GM19023 (cell line): ENCODE data around the gene SLC2A9.
A peak's percentile ranks its signal among the peaks of the same experiment; 100 is the strongest.

Experiments
- ATAC-seq: cut with Tn5 transposase; IDR thresholded peaks from one replicate; pipeline ENCODE4 v1.9.1; 2021; ENCODE audit warnings: mild to moderate bottlenecking, moderate library complexity; ENCODE audit not compliant: unreplicated experiment

Gene SLC2A9

GRCh38 chr4:10046471-10046870 is 25.2 kb upstream of the SLC2A9 start:
- ATAC-seq = no peak

DNA sequence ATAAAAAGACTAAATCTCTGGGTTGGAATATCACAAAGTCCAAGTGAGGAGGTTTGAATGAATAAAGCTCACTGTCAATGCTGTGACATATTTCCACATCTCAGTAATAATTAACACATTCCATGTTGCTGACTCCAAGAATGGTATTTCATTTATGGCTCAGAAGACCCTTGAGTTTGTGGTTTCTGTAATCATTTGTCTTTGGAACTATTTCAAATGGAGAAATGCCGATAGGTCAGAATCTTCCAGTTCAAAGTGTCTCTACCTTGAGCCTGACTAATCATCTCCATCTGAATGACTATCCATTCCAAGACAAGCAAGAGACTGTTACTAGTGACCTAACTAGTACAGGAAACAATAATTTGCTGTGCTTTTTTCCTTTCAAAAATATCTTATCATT is 24.2 kb upstream of the SLC2A9 start:
- ATAC-seq = no peak

DNA sequence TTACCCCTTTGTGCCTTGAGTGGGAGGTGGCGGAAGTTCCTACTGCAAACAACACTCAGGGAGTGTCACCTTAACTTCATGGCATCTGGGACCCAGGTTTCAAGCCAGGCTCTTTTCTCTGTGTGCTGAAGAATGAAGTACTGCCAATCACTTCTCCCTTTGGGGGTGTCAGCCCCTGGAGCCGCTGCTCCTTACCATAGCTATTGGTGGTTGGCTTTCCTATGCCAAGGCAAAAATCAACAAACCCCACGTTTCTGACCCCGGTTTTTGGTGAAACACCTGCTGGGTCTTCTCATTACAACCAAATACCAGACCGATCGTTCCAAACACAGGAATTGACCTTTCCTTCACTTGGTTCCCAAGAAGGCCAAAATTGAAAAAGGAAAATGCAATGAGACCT is 19.7 kb upstream of the SLC2A9 start:
- ATAC-seq = no peak

DNA sequence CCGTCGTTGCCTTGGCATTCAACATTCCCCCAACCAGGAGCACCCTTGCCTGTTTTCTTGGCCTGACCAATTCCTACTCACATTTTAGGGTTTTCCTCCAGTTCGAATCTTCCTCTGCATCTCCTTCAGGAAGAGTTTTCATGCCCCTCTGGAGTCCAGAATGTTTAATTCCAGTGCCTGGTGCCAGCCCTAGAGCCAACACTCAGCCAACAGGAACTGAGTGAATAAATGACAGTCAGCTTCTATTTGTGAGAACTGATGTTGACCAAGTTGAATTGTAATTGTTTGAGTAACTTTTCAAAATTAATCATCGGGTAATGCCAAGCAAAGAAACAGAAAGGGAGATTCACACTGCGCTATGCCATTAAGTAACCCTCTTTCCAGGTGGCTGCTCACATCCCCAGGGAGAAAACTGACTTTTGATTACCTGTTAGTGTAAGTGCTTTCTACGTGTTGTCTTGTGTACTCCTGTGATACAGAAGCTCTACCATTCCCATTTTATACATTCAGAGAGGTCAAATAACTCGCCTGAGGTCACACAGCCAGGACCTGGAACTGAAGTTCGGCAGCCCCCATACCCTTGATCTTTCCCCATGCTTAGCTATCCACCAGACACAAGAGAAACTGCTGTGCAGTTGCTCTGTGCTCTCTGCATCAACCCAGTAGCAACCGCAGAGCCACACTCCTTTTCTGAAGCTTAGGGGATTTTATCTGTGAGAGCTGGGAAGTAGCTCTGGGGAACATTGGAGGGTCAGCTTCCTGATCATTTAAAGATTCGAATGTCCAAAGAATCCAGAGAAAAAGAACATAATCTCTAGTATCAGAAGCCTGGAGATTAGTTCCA is 19.0 kb upstream of the SLC2A9 start:
- ATAC-seq = no peak

GRCh38 chr4:10036807-10037342 is 15.6 kb upstream of the SLC2A9 start:
- ATAC-seq = no peak

DNA sequence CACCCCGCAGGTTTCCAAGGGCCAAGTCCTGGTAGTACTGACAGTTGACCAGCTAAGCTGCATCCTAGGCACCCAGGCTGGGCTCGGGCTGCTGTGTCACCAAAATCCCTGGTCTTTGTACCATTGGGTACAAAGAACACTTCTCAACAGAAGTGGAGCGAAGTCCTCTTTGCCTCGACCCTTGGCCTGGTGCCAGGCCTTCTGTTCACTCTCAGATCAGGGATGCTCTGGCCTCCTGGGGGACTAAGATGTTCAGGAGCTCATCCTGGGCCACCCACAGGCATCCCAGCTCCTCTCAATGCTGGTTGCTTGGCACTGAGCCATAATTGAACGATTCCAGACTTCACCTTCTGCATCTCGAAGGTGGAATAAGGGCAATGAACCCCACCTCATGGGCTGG is 13.8 kb upstream of the SLC2A9 start:
- ATAC-seq = no peak

DNA sequence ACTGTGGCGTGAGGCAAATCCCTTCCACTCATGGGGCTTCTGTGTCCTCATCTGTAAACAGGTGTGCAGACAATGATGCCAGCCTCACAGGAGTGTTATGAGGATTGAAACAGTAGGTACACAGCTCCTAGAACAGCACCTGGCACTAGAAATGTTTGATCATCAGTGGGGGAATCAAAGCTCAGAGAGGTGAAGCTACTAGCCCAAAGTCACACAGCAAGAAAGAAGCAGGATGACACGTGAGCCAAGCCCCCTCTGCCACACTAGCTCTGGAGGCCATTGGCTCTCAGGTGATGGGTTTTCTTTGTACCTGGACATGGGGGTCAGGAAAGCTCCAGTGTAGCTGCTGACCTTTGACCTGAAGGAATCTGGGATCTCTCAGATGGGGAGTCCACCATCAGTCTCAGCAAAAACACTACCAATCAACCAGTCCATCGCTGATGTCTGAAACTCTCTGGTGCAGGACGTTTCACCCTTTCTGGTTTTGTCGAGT is 13.4 kb upstream of the SLC2A9 start:
- ATAC-seq = no peak

DNA sequence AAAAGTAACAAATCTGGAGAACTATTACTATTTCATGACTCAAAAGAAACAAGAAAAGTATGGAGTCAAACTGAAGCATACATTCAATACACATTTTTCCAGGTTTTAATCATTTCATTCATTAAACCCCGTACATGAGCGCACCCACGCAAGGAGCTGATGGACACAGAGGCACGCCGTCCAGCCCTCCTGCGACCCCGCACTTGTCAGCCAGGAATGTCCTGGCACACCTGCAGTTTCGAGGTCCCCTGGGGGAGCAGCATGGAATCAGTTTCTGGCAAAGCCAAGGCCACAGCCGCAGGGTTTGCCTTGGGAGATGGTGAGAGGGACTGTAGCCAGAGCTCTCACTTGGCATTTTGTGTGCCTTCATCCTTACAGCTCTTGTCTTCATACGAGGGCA is 12.8 kb upstream of the SLC2A9 start:
- no peak for ATAC-seq

GRCh38 chr4:10033191-10033881 is 12.0 kb upstream of the SLC2A9 start:
- peak; percentile 66 for ATAC-seq

DNA sequence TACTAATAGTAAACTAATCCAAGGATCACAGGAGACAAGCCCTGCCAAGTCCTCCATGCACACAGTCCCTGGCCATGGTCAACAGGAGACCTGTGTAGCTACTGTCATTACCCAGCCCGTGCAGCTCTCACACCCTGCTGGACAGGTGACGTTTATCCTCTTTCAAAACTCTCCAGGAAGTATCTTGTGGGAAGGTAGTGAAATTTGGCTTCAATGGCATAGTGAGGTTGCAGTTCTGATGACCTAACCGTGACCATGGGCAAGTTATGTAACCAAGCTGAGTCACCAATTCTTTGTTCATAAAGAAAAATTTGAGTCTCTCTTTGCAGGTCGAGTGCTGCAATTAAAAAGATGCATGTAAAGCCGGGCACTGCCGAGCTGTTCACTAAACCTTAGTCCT is 11.3 kb upstream of the SLC2A9 start:
- ATAC-seq = no peak

DNA sequence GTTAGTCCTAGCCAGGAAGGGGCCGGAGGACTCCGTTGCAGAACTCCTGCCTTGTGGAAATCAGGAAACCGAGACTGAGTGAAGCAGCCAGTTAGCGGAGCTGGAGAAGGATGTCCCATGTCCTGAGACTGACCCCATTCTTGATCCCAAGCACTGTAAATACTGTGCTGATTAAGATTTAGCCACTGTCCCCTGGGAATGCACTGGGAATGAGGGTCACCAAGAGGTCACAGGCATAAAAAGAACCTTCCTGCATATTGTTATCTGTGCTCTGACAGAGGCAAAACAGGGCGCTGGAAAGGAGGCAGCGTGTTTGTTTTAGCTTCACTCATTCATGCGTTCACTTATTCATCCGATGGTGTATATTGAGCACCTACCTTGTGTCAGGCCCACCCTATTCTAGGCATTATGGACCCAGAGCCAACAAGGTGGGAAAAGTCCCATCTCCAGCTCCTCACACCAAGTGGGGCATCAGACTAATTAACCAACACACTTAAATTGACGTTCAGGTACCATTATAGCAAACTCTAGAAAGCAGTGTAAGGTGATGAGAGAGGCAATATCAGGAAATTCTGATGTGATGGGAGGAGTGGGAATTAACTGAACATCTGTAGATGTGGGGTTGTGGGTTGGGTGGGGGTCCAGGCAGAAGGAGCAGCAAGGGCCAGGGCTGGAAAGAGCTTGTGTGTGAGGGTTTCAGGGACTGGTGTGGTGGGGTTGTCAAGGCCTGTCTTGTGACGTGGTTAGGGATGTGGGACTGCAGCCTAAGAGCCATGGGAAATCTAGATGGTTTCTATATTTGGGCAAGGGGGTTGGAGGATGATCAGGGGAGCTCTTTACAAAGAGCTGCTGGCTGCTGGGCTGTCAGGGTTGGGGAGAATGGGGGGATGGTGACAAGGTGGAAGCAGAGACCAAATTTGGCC is 10.6 kb upstream of the SLC2A9 start:
- no peak for ATAC-seq

DNA sequence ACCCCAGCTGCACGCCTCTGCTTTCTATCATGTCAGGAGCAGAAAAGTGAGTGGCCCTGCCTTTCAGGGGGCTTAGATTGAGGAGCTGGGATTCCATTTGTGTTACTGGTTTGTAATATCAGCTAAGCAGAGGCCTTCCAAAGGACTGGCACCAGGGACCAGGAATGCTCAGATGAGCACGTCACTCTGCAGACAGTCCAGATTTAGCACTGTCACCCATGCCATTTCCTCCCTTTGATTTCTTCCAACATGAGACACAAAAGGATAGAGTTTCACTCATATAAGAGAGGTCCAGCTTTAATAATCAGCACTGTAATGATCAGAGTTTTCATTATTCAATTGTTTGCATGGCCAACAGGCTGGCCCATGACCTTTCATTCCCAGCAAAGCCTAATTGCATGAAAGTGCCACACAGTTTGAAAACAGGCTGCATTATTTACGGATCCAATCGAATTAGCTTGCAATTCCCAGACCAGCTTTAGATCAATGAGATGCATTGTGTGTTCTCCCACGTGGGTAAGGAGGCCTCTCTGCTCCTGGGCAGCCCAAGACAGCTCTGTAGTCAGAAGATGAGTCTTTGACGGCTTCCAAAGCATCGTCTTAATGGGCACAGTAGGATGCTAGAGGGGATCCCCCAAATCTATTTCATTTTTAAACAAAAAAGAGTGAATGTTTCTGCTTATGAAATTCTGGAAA is 9.8 kb upstream of the SLC2A9 start:
- ATAC-seq = no peak

DNA sequence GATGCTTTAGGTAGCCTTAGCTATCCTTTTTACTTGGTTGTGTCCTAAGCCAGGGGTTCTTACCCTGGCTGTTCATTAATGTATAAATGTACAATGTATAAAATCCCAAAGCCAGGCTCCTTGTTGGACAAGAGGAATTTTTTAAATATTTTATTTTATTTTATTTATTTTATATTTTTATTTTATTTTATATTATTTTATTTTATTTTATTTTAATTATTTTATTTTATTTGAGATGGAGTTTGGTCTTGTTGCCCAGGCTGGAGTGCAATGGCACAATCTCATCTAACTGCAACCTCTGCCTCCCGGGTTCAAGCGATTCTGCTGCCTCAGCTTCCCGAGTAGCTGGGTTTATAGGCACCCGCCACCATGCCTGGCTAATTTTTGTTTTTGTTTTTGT is 8.1 kb upstream of the SLC2A9 start:
- ATAC-seq = no peak

- ATAC-seq = no peak
Measured at GRCh38 chr4:10028910-10029309, 7.6 kb upstream of the SLC2A9 start.

- no peak for ATAC-seq
Measured at GRCh38 chr4:10026485-10026884, 5.2 kb upstream of the SLC2A9 start.

DNA sequence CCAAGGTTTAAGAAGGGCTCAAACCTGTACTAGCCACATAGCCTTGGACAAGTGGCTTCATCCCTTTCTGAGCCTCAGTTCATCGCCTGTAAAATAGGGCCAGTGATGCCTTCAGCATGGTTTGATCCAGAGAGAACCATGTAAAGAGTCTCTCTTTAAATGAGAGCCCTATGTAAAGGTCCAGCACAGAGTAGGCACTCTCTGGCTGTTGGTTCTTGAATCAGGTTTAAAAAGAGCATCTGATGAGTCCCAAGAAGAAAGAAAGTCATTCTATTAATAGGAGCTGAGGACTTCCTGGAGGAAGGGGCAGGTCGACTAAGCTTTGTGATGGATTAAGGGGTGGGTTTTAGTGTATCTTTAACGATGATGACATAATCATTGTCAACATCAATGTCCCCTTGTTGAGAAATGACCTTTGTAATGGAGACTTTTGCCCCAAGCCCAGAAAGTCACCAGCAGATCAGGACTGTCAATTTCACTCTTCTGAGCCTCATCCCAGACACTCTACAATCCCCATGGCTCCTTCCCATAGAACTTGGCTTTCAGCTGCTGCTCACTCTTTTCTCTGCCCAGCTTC is 4.0 kb upstream of the SLC2A9 start:
- ATAC-seq = no peak

DNA sequence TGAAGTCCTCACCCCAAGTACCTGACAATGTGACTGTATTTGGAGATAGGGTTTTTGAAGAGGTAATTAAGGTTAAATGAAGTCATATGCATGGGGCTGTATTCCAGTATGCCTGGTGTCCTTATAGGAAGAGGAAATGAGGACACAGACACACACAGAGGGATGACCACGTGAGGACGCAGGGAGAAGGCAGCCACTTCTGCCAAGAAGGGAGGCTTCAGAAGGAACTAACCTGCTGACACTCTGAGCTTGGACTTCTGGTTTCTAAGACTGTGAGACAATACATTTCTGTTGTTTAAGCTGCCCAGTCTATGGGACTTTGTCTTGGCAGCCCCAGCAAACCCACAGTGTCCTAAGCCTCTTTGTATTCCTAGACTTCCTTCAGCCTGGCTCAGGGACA is 3.0 kb upstream of the SLC2A9 start:
- no peak for ATAC-seq

- ATAC-seq = no peak
Measured at GRCh38 chr4:10023806-10024205, 2.5 kb upstream of the SLC2A9 start.

DNA sequence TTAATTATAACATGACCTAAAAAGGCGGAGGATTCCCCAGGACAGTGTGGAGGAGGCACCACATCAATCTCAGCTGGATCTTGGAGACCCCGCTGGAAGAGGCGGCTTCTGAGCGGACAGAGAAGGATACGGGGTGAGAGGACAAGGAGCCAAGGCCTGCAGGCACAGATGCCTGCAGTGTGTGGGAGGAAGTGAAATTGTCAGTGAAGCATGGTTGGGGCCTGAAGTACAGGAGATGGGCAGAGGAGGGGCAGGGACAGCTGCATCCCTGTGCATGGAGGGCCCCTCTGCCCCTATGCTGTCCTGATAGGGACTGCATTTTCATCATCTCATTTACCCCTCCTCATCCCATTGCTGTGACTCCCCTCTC is 1.7 kb upstream of the SLC2A9 start:
- ATAC-seq = no peak
